Esophagus squamous epithelium (tissue), 4 donors: Measurements from ENCODE around the gene PRKN.

ENCODE experiments used
- POLR2A ChIP-seq, 4 donors: fragments of 450-650 bp; IDR thresholded peaks; one replicate each; pipeline ENCODE4 v1.6.1; 2017; ENCODE audit warnings: antibody characterized with exemption in 4 of 4, mild to moderate bottlenecking in 4 of 4, moderate library complexity in 3 of 4
- TF ChIP-seq, protein P1 (sequence below), 6 experiments: fragments of 450-650 bp in 4 of 6; fragments of 200-600 bp in 2 of 6; sonication (generic) in 2 of 6; IDR thresholded peaks; one replicate each; pipeline ENCODE4 v1.5.1; 2016 to 2019; ENCODE audit warnings: antibody characterized with exemption in 6 of 6, mild to moderate bottlenecking in 4 of 6, moderate library complexity in 4 of 6

DNA sequence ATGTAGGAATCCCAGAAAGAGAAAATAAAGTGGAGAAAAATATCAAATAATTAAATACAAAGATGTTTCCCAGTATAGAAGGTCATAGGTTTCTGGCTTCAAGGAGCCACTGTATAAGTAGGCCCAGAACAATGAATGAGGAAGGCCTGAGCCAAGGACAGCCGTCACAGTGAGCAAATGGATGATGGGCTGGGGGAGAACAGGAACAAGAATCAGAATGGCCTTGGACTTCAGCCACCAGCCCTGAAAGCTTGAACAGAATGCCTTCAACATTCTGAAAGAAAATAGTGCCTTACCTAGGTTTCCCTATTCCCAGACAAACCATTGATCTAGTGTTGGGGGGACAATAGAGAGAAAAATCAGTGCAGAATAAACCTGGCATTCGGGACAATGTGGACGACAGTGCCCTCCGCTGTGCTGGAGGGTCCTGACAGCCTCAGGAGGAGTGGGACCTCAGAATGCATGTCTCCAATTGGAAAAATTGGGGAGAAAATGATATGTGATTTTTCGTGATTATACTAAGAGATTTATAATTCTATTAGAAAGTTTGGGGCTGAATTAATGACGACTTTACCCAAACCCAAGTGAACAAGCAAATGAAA, 1119.8 kb downstream of the PRKN start:
- TF ChIP-seq, protein P1, sequence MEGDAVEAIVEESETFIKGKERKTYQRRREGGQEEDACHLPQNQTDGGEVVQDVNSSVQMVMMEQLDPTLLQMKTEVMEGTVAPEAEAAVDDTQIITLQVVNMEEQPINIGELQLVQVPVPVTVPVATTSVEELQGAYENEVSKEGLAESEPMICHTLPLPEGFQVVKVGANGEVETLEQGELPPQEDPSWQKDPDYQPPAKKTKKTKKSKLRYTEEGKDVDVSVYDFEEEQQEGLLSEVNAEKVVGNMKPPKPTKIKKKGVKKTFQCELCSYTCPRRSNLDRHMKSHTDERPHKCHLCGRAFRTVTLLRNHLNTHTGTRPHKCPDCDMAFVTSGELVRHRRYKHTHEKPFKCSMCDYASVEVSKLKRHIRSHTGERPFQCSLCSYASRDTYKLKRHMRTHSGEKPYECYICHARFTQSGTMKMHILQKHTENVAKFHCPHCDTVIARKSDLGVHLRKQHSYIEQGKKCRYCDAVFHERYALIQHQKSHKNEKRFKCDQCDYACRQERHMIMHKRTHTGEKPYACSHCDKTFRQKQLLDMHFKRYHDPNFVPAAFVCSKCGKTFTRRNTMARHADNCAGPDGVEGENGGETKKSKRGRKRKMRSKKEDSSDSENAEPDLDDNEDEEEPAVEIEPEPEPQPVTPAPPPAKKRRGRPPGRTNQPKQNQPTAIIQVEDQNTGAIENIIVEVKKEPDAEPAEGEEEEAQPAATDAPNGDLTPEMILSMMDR (IDR thresholded peaks at IDR 0.05): no peak
- TF ChIP-seq POLR2A (IDR thresholded peaks at IDR 0.05): no peak
